Activated B cell treated with CpG ODN at 0.5 μM for 24 hours (primary cell): ENCODE data around the gene LY6G6C. TPM values are rescaled to one million over a fixed set of nuclear protein-coding genes. Genes with fewer than 3 reads are reported as not detected.
"Not testable (repeated sequence)": the region's sequence is repeated elsewhere in the genome, so short reads cannot be mapped to it uniquely, and the experiment has no call there.

Source experiments
- ATAC-seq: fragments of 200-7000 bp; cut with Tn5 transposase; one replicate; pipeline ENCODE4 v1.10.0; 2021; ENCODE audit warnings: low read depth, mild to moderate bottlenecking, moderate library complexity
- CTCF ChIA-PET: fragments of 350-600 bp; sonication (Branson Sonifier 250); formaldehyde crosslinking; loops from one replicate; lab custom pipeline; 2021; ENCODE audit warnings: antibody characterized with exemption; lab: Charles Lee
- POLR2A ChIA-PET: fragments of 350-600 bp; sonication (Branson Sonifier 250); formaldehyde crosslinking; loops from one replicate; lab custom pipeline; 2021; ENCODE audit warnings: antibody characterized with exemption; lab: Charles Lee
- DNase-seq: peaks from one replicate; pipeline ENCODE4 v3.0.0; 2022
- H3K27ac Mint-ChIP-seq: one replicate; pipeline ENCODE4 v1.8.0; 2020; ENCODE audit warnings: mixed read lengths
- H3K27me3 Mint-ChIP-seq: one replicate; pipeline ENCODE4 v1.8.0; 2021; ENCODE audit warnings: mixed read lengths
- H3K36me3 Mint-ChIP-seq: one replicate; pipeline ENCODE4 v1.8.0; 2021; ENCODE audit warnings: low read depth, mixed read lengths
- H3K4me1 Mint-ChIP-seq: one replicate; pipeline ENCODE4 v1.8.0; 2021; ENCODE audit warnings: mixed read lengths
- H3K4me3 Mint-ChIP-seq: one replicate; pipeline ENCODE4 v1.8.0; 2020; ENCODE audit warnings: mild to moderate bottlenecking, mixed read lengths
- H3K9me3 Mint-ChIP-seq: one replicate; pipeline ENCODE4 v1.8.0; 2020; ENCODE audit warnings: mixed read lengths
- CTCF ChIP-seq: fragments of 200-600 bp; IDR thresholded peaks from one replicate; pipeline ENCODE4 v1.8.0; 2022; ENCODE audit warnings: antibody characterized with exemption, mild to moderate bottlenecking
- intact Hi-C: fragments of 100-400 bp; cut with micrococcal nuclease; formaldehyde crosslinking; loops from one replicate; pipeline ENCODE4 v1.15.1; 2024
- total RNA-seq: library from RNA; stranded (reverse); gene quantifications from 2 replicates; pipeline ENCODE4 v1.2.3, GENCODE V29; 2022

Gene LY6G6C
- total RNA-seq, 1 donor from 2014 or later = not detected

GRCh38 chr6:31710523-31711219 is 10.9 kb downstream of the LY6G6C start:
- H3K9me3 Mint-ChIP-seq = no peaks in the 10 kb centered on the region
- no peaks in the 10 kb centered on the region for H3K36me3 Mint-ChIP-seq
- no peak for TF ChIP-seq CTCF
- intact Hi-C loops = no loop called here
- ATAC-seq = no peak
- H3K4me3 Mint-ChIP-seq = no peak overlapping the region
- ChIA-PET POLR2A (interaction anchor here (0.7 to 2.2 kb wide), 3 partner anchors 8 to 91 kb away, joined by 5 read pairs; partner anchors contain the start of genes ABHD16A and MSH5), CTCF (no interaction called here)
- no peak for DNase-seq
- H3K27ac Mint-ChIP-seq = no peak overlapping the region
- H3K4me1 Mint-ChIP-seq = peaks cover 12% of the 10 kb centered on the region
- H3K27me3 Mint-ChIP-seq = no peaks in the 10 kb centered on the region

GRCh38 chr6:31709157-31709556 is 12.4 kb downstream of the LY6G6C start:
- H3K36me3 Mint-ChIP-seq, H3K9me3 Mint-ChIP-seq, CTCF ChIA-PET, H3K4me3 Mint-ChIP-seq, intact Hi-C loops, H3K27ac Mint-ChIP-seq, ATAC-seq, DNase-seq, H3K27me3 Mint-ChIP-seq: not testable (repeated sequence)
- peaks cover 12% of the 10 kb centered on the region for H3K4me1 Mint-ChIP-seq
- POLR2A ChIA-PET = interaction anchor here (0.9 to 1.1 kb wide), 2 partner anchors 18 to 26 kb away, joined by 3 to 4 read pairs; no protein-coding TSS in a partner anchor

- ATAC-seq = no peak
- Mint-ChIP-seq H3K9me3 (no peaks in the 10 kb centered on the region), H3K4me1 (peaks cover 17% of the 10 kb centered on the region), H3K36me3 (peaks cover 1% of the 10 kb centered on the region), H3K4me3 (no peak overlapping the region), H3K27me3 (no peaks in the 10 kb centered on the region), H3K27ac (no peak overlapping the region)
- intact Hi-C loops = no loop called here
- DNase-seq = no peak
- TF ChIP-seq CTCF = no peak
- ChIA-PET POLR2A (interaction anchor here (0.9 to 1.1 kb wide), 2 partner anchors 19 to 27 kb away, joined by 3 to 4 read pairs; no protein-coding TSS in a partner anchor), CTCF (no interaction called here)
Observed at GRCh38 chr6:31708224-31708623, 13.3 kb downstream of the LY6G6C start.

- TF ChIP-seq CTCF = no peak
- H3K27me3 Mint-ChIP-seq = no peaks in the 10 kb centered on the region
- DNase-seq = no peak
- H3K27ac Mint-ChIP-seq = no peak overlapping the region
- H3K4me1 Mint-ChIP-seq = peaks cover 19% of the 10 kb centered on the region
- H3K4me3 Mint-ChIP-seq = no peak overlapping the region
- intact Hi-C loops = no loop called here
- CTCF ChIA-PET = no interaction called here
- POLR2A ChIA-PET = no interaction called here
- peaks cover 4% of the 10 kb centered on the region for H3K36me3 Mint-ChIP-seq
- H3K9me3 Mint-ChIP-seq = no peaks in the 10 kb centered on the region
- no peak for ATAC-seq
Observed at GRCh38 chr6:31707701-31708100, 13.8 kb downstream of the LY6G6C start.

GRCh38 chr6:31706599-31706998 is 14.9 kb downstream of the LY6G6C start, which contains the start of gene LY6G6F:
Gene LY6G6F (plus strand): TSS chr6:31706866. CDS start chr6:31706907, 41 bp downstream.
- CTCF ChIA-PET = no interaction called here
- no peaks in the 10 kb centered on the region for H3K27me3 Mint-ChIP-seq
- no peaks in the 10 kb centered on the region for H3K9me3 Mint-ChIP-seq
- no peak within 1 kb of the TSS for H3K27ac Mint-ChIP-seq
- POLR2A ChIA-PET = interaction anchor here (0.6 to 0.7 kb wide), 2 partner anchors 10 to 68 kb away, joined by 3 to 5 read pairs; no protein-coding TSS in a partner anchor
- ATAC-seq = no peak
- H3K4me1 Mint-ChIP-seq = peaks cover 28% of the 10 kb centered on the region
- TF ChIP-seq CTCF = no peak
- H3K4me3 Mint-ChIP-seq = no peak within 1 kb of the TSS
- peaks cover 10% of the 10 kb centered on the region for H3K36me3 Mint-ChIP-seq
- no peak for DNase-seq
- intact Hi-C loops = no loop called here
